HG03280 (cell line): ENCODE data around the gene NPTX2.

ENCODE experiments used
- ATAC-seq: cut with Tn5 transposase; IDR thresholded peaks from one replicate; pipeline ENCODE4 v1.9.1; 2021; ENCODE audit warnings: mild to moderate bottlenecking, moderate library complexity; ENCODE audit not compliant: unreplicated experiment

NPTX2 gene

DNA sequence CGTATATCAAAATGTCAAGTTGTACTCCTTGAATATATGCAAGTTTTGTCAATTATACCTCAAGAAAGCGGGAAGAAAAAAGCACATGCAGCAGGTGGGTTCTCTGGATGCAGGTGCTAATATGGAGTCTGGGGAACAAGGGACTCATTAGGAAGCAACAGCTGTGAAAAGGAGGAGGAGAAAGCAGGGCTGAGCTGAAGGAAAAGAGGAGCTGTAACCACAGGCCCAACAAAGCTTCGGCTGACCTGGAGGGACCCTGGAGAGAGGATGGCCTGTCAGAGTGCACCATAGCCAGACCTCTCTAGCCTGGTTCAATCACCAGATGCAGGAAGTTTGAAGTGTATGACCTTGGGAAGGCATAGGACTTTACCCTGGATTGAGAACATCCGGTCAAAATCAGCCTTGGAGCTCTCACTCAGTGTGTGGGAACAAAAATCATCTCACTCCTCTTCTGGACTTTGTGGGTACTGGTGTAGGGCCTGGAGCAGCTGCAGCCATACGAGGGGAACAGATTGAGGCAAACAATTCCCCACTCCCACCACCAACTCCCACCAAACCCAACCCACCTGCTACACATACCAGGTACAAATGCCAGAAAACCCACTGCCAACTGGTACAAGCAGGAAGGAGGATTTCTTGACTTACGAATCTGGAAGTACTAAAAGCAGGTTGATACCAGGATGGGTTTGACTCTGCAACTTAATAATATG lies 36.7 kb downstream of the NPTX2 start:
- no peak for ATAC-seq

DNA sequence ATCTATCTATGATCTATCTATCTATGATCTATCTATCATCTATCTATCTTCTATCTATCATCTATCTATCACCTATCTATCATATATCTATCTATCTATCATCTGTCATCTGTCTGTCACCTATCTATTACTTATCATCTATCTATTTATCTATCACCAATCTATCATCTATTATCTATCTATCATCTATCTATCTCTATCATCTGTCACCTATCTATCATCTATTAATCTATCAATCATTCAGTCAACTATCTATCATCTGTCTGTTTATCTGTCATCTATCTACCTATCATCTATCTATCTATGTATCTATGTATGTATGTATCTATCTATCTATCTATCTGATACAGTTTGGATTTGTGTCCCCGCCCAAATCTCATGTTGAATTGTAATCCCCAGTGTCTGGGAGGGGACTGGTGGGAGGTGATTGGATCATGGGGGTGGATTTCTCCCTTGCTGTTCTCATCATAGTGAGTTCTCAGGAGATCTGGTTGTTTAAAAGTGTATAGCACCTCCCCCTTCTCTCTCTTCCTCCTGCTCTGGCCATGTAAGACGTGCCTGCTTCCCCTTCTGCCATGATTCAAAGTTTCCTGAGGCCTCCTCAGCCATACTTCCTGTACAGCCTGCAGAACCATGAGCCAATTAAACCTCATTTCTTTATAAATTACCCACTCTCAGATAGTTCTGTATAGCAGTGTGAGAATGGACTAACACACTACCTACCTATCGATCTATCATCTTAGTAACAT lies 37.6 kb downstream of the NPTX2 start:
- no peak for ATAC-seq

DNA sequence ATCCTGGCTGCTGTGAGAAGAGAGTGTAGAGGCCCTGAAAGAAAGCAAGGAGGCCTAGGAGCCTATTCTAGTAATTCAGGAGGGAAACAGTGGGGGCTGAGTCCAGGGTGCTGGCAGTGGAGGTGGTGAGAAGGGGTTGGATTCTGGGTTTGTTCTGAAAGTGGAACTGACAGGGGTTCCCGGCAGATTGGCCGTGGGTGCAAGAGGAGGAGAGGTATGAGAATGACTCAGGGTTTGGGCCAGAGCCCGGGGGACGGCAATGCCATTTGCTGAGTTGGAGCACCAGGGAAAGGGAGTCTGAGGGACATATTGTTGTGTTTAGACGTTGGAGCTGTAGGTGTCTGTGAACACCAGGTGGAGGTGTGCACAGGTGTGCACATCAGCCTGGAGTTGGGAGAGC lies 38.5 kb downstream of the NPTX2 start:
- ATAC-seq: no peak

DNA sequence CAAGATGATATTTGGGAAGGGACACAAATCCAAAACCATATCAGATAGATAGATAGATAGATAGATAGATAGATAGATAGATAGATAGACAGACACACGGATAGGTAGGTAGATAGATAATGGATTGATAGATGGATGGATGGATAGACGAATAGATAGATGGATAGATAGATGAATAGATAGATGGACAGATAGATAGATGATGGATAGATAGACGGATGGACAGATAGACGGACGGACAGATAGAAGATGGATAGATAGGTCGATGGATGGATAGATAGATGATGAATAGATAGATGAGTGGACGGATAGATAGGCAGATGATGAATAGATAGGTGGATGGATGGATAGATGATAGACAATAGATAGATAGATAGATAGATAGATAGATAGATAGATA lies 39.8 kb downstream of the NPTX2 start:
- no peak for ATAC-seq

DNA sequence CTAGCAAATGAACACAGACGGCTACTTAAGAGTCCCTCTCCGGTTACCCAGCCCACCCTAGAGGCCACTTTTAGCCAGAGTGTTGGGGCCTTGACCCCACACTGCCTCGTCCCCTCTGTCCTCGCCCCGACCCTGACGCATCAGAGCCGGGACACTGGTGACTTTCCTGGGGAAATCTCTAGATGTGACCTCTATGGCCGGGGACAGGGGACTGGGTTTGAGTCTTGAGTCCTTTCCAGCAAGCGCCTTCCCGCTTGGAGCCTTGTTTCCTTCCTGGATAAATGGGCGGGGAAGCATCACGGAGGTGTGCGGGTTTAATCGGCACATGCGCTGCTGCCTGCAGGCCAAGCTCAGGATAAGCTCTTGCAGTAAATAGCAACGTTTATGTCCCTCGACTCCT lies 40.7 kb downstream of the NPTX2 start:
- no peak for ATAC-seq

DNA sequence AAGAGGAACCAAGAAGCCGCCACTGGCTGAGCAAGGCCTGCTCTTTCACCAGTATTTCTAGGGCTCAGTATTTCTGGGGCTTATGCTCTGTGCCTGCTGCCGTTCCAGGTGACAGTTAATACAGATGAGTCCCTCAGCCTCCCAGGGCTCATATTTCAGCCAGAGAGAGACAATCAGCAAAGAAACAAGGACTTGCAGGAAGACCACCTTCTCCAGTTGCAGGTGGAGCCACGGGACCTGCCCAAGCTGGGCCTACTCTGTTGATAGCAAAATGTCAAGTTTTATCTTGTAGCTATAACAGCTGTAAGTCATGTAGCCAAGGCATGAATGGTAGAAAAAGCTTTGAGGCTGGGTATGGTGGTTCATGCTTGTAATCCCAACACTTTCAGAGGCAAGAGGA lies 42.7 kb downstream of the NPTX2 start:
- ATAC-seq: no peak

DNA sequence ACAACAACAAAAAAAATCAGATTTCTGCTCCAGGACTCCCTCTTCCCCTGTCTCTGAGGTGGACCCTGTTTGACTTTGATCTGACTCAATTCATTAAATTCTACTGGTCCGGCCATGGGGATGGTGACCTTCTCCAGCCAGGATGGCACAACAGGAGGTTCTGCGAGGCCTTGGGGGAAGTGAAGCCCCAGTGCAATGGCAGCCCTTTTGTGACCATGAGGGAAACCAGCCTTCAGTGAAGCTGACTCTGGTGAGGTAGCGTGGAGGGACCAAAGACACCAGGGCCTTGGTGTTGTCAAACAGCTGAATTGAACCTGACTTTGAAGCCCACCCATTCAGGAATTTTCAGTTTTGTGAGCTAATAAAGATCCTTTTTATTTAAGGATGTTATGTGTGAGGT lies 44.5 kb downstream of the NPTX2 start:
- no peak for ATAC-seq

DNA sequence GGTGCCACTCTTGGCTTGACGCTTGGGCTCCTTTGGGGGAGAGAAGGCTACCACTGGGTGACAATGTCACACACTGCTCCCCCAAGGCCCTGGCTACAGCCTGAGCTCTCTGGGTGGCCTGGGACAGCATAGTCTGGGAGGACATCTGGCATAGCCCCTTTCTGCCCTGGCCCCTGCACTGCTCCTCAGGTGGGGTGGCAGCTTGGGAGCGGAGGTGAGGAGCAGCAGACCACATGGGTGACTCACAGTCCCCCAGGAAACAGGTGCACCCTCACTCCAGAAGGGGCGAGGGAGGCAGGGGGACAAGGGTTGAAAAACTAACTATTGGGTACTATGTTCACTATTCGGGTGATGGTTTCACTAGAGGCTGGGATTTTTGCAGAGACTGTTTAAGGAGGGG lies 45.2 kb downstream of the NPTX2 start:
- ATAC-seq: no peak

DNA sequence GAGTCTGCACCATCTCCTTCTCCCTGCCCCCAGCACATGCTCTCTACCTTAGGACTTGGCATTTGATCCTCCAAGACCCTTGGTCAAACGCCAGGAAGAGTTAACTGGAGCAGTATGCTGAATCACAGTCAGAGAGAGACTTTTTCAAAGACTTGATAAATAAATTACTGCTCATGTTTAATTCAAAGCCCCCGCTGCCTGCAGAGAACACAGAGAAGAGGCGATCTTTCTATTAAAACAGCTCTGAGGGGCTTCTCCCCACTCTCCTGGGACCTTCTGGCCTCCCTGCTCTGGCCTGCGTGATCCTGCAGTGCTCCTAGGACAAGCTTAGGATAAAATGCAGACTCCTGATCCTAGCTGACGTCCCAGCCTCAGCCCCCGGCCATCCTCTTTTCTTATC lies 47.8 kb downstream of the NPTX2 start:
- no peak for ATAC-seq

DNA sequence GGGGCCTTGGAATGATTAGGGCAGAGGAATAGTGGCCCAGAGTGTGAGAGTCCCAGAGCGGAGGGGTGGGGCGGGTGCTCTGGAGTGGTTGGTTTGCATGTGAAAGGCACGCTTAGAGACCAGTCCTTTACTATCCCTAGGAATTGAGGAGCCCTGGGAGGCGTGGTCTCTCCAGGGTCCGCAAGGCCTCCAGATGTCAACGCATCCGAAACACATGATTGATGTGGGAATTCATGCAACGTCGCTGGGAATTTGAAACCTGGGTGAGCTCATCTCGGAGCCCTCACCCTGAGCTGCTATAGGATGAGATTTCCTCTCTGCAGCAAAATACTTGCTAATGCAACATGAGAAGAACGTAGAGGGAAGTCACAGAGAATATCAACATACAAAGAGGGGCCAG lies 51.2 kb downstream of the NPTX2 start:
- ATAC-seq: no peak

DNA sequence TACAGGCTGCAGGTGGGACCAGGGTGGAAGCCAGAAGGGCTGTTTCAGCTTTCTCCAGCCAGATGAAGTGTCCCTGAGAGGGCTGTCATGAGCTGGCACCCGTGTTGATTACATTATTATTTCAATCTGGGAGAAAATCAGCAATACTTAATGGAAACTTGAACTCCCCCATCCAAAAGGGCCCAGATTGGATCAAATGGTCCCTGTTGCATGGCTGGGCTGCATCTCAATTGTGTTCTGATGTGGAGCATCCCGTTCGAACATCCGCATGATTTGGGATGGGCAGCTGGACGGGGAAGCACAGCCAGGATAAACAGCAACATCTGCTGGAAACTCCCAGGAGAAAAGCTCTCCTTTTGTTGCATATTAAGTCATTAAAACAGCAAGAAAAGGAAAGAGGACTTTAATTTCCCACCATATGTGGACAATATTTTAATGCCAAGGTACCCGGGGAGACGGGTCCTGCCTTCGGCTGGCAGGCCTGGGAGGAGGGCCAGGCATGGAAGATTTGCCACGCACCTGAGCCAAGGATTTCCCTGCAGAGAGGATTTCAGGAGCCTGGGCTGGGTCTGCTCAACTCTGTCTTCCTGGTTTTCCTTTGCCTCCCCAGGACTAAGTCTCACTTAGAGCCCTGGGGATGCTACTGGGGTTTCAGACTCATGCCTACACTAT lies 52.4 kb downstream of the NPTX2 start:
- ATAC-seq: no peak

DNA sequence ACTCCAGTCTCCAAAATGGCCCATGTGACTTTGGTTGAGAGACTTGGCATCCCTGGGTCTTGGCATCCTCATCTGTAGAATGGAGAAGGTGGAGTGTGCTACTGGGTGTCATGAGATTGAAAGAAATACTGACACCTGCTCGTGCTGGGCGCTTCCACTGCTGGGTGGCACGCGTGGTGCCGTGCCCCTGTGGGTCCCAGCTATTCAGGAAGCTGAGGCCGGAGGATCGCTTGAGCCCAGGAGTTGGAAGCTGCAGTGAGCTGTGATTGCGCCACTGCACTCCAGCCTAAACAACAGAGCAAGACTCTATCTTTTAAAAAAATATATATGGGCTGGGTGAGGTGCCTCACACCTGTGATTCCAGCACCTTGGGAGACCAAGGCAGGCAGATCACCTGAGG lies 53.1 kb downstream of the NPTX2 start:
- ATAC-seq: no peak

DNA sequence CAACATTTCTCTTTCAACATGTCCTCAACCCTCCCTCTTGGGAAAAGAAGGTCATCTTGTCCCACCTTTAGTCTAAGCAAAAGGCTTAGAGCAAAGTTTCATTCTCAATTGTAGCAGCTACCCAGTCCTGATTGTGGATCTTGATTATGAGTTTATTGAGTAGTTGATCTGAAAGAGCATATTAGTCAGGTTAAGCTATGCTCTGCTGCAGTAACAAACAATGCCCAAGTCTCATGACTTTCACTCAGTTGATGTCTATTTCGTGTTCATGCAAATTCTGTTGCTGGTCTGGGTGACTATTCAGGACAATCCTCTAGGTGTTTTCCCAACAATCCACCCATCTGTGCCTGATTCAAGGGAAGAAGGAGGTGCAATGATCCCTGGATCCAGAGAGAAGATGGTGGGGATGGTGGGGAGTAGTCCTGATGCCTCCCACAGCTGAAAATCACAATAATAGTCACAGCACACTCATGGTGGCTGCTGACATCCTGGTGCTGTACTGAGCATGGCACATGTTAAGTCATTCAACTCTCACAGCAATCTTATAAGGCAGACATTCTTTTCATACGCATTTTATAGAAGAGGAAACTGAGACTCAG lies 54.7 kb downstream of the NPTX2 start:
- ATAC-seq: no peak

DNA sequence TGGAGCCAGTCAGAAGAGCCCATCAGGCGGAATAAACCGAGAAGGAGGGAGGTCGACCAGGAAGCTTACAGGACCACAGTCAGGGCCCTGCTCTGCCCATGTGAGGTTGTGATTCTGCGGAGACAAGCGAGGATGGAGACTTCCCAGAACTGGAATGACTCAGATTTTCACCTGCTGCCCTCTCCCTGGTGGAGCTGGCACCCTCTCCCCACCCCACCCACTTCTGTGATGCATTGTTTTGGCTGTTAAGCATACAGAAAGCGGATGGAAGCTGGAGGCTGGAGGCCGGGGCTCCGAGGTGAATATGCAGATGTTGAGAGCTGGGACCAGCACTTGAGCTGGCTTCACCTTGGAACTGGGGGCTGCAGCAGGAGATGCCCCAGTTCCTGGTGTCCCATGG lies 57.4 kb downstream of the NPTX2 start:
- no peak for ATAC-seq

DNA sequence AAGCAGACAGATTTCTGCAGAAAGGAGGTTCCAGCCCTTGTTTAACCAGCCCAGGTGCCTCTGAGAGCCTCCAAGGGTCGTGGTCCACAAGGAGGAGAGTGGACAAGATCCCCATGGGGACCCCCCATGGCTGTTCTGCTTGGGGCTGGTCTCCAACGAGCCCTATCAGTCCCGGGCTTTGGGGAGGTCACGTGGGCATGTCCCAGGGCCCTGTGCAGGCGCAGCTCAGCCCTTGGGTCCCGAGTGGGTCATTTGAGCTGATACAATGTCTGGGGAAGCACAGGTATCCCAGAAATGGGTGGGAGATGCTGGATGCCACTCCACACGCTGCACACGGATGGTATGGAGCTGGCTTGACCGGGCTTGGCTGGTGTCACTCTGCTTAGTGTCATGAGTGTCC lies 57.8 kb downstream of the NPTX2 start:
- ATAC-seq: no peak

DNA sequence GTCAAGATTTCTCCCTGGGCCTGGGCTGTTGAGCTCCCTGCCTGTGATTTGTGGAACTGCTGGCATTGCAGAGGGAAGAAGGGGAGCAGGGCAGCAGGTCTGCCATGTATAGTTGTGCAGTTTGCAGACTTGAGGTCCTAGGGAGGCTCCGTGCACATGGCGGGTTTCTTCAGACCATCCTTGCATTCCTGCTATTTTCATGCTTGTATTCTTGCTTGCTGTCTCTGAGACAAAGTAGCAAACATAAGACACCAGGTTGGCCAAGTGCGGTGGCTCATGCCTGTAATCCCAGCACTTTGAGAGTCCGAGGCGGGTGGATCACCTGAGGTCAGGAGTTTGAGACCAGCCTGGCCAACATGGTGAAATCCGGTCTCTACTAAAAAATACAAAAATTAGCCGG lies 61.1 kb downstream of the NPTX2 start:
- ATAC-seq: no peak
